OCI-LY3 (cell line): ENCODE data around the gene TANC1.

Experiments used
- EZH2phosphoT487 ChIP-seq: fragments of 200-600 bp; shearing (Covaris generic); IDR thresholded peaks from 2 replicates; pipeline ENCODE4 v1.6.1; 2018; ENCODE audit warnings: antibody characterized with exemption, mixed run types, low read depth
- TF ChIP-seq, protein P1 (sequence below): fragments of 200-600, 300-600 bp; sonication (generic); IDR thresholded peaks from 2 replicates; pipeline ENCODE4 v1.5.1; 2014; ENCODE audit warnings: antibody characterized with exemption, low read length, low read depth

DNA sequence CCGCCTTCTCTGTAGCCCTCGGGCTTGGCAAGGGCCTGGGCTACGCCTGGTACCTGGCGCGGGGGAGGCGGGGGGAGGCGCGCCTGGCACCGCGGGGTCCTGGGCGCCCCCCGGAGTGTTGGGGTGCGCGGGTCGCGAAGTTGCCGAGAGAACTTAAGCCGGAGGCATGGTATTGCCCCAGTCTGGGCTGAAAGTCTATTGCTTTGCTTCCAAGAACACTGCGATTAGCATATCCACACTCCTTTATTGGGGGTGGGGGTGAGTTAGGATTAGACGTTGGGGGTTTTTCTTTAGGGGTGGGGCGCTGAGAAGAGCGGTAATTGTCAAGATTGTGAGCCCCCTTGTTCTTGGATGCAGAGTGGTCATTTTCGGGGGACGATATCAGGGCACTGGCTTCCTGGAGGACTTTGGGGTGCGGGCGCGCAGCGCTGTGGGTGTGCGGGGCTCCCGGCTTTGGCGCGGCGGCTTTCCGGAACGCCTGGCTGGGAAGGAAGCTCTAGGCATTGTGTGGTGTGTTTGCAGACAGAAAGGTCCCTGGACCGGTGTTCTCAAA lies 798 bp downstream of the TANC1 start:
- TF ChIP-seq, protein P1, sequence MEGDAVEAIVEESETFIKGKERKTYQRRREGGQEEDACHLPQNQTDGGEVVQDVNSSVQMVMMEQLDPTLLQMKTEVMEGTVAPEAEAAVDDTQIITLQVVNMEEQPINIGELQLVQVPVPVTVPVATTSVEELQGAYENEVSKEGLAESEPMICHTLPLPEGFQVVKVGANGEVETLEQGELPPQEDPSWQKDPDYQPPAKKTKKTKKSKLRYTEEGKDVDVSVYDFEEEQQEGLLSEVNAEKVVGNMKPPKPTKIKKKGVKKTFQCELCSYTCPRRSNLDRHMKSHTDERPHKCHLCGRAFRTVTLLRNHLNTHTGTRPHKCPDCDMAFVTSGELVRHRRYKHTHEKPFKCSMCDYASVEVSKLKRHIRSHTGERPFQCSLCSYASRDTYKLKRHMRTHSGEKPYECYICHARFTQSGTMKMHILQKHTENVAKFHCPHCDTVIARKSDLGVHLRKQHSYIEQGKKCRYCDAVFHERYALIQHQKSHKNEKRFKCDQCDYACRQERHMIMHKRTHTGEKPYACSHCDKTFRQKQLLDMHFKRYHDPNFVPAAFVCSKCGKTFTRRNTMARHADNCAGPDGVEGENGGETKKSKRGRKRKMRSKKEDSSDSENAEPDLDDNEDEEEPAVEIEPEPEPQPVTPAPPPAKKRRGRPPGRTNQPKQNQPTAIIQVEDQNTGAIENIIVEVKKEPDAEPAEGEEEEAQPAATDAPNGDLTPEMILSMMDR: no peak
- no peak for TF ChIP-seq EZH2phosphoT487
